Activated naive CD4-positive, alpha-beta T cell treated with anti-CD3 and anti-CD28 coated beads for 36 hours (primary cell): Measurements from ENCODE around the gene C4orf50. TPM values are rescaled to one million over a fixed set of nuclear protein-coding genes. Genes with fewer than 3 reads are reported as not detected.
"Not testable (repeated sequence)": the region's sequence is repeated elsewhere in the genome, so short reads cannot be mapped to it uniquely, and the experiment has no call there.

Experiments
- CTCF ChIA-PET: fragments of 350-600 bp; sonication (Branson Sonifier 250); formaldehyde crosslinking; loops from one replicate; lab custom pipeline; 2021; ENCODE audit warnings: antibody characterized with exemption; lab: Charles Lee
- DNase-seq: peaks from one replicate; pipeline ENCODE4 v3.0.0-alpha.2; 2020
- H3K27ac Mint-ChIP-seq: one replicate; pipeline ENCODE4 v1.8.0; 2021; ENCODE audit warnings: mild to moderate bottlenecking, mixed read lengths
- H3K27me3 Mint-ChIP-seq: one replicate; pipeline ENCODE4 v1.8.0; 2021; ENCODE audit warnings: low read depth, mixed read lengths
- H3K36me3 Mint-ChIP-seq: one replicate; pipeline ENCODE4 v1.8.0; 2021; ENCODE audit warnings: low read depth, mixed read lengths
- H3K4me1 Mint-ChIP-seq: one replicate; pipeline ENCODE4 v1.8.0; 2021; ENCODE audit warnings: low read depth, mixed read lengths
- H3K4me3 Mint-ChIP-seq: one replicate; pipeline ENCODE4 v1.8.0; 2021; ENCODE audit warnings: mild to moderate bottlenecking, moderate library complexity, mixed read lengths
- H3K9me3 Mint-ChIP-seq: one replicate; pipeline ENCODE4 v1.8.0; 2021; ENCODE audit warnings: mixed read lengths
- intact Hi-C: fragments of 100-400 bp; cut with micrococcal nuclease; formaldehyde crosslinking; loops from one replicate; pipeline ENCODE4 v1.15.1; 2023
- total RNA-seq, 2 experiments: library from RNA; stranded (reverse); gene quantifications; one replicate each; pipeline ENCODE4 v1.2.3, GENCODE V29; 2021

The C4orf50 gene
- total RNA-seq, 2 experiments from 2014 or later = not detected

GRCh38 chr4:6008766-6009385 lies 9.4 kb downstream of the C4orf50 start:
- CTCF ChIA-PET = interaction anchor here (0.6 to 1.3 kb wide), 2 partner anchors 12 to 93 kb away, joined by 3 to 7 read pairs; no protein-coding TSS in a partner anchor
- no peak overlapping the region for H3K4me3 Mint-ChIP-seq

GRCh38 chr4:6008092-6008551 lies 10.1 kb downstream of the C4orf50 start:
- CTCF ChIA-PET = no interaction called here
- no peaks in the 10 kb centered on the region for H3K9me3 Mint-ChIP-seq
- no peak for DNase-seq
- no peak overlapping the region for H3K27ac Mint-ChIP-seq
- intact Hi-C loops = no loop called here
- no peaks in the 10 kb centered on the region for H3K36me3 Mint-ChIP-seq
- no peaks in the 10 kb centered on the region for H3K4me1 Mint-ChIP-seq
- H3K4me3 Mint-ChIP-seq = no peak overlapping the region
- H3K27me3 Mint-ChIP-seq = peaks cover 24% of the 10 kb centered on the region

More at GRCh38 chr4:6008766-6009385, 9.4 kb downstream of the C4orf50 start:
- intact Hi-C loops = no loop called here
- Mint-ChIP-seq H3K4me1 (no peaks in the 10 kb centered on the region), H3K9me3 (no peaks in the 10 kb centered on the region), H3K27me3 (peaks cover 24% of the 10 kb centered on the region), H3K27ac (no peak overlapping the region), H3K36me3 (no peaks in the 10 kb centered on the region)
- no peak for DNase-seq

GRCh38 chr4:6005175-6005574 lies 13.1 kb downstream of the C4orf50 start:
- CTCF ChIA-PET = no interaction called here
- H3K4me3 Mint-ChIP-seq = no peak overlapping the region
- intact Hi-C loops = no loop called here
- no peaks in the 10 kb centered on the region for H3K4me1 Mint-ChIP-seq
- H3K27me3 Mint-ChIP-seq = peaks cover 18% of the 10 kb centered on the region
- no peaks in the 10 kb centered on the region for H3K9me3 Mint-ChIP-seq
- no peaks in the 10 kb centered on the region for H3K36me3 Mint-ChIP-seq
- DNase-seq = no peak
- no peak overlapping the region for H3K27ac Mint-ChIP-seq

- H3K9me3 Mint-ChIP-seq, H3K27me3 Mint-ChIP-seq, H3K4me1 Mint-ChIP-seq, intact Hi-C loops, DNase-seq, H3K4me3 Mint-ChIP-seq, CTCF ChIA-PET, H3K36me3 Mint-ChIP-seq, H3K27ac Mint-ChIP-seq: not testable (repeated sequence)
These were observed 14.7 kb downstream of the C4orf50 start for GRCh38 chr4:6003485-6003884.

- intact Hi-C loops = no loop called here
- CTCF ChIA-PET = no interaction called here
- Mint-ChIP-seq H3K9me3 (no peaks in the 10 kb centered on the region), H3K4me3 (no peak overlapping the region), H3K36me3 (no peaks in the 10 kb centered on the region), H3K27ac (no peak overlapping the region), H3K4me1 (no peaks in the 10 kb centered on the region), H3K27me3 (peaks cover 8% of the 10 kb centered on the region)
- no peak for DNase-seq
These were observed 15.3 kb downstream of the C4orf50 start for GRCh38 chr4:6002926-6003325.

GRCh38 chr4:6002492-6002833 lies 15.8 kb downstream of the C4orf50 start:
- Mint-ChIP-seq H3K27me3 (peaks cover 6% of the 10 kb centered on the region), H3K36me3 (no peaks in the 10 kb centered on the region), H3K27ac (no peak overlapping the region), H3K9me3 (no peaks in the 10 kb centered on the region), H3K4me3 (no peak overlapping the region), H3K4me1 (no peaks in the 10 kb centered on the region)
- DNase-seq = no peak
- intact Hi-C loops = no loop called here
- CTCF ChIA-PET = no interaction called here

- no peak for DNase-seq
- Mint-ChIP-seq H3K9me3 (no peaks in the 10 kb centered on the region), H3K4me1 (no peaks in the 10 kb centered on the region), H3K27me3 (peaks cover 3% of the 10 kb centered on the region), H3K27ac (no peak overlapping the region), H3K4me3 (no peak overlapping the region), H3K36me3 (no peaks in the 10 kb centered on the region)
- CTCF ChIA-PET = no interaction called here
- intact Hi-C loops = no loop called here
These were observed 16.3 kb downstream of the C4orf50 start for GRCh38 chr4:6001680-6002491.

GRCh38 chr4:5999830-6000365 lies 18.3 kb downstream of the C4orf50 start:
- intact Hi-C loops = no loop called here
- Mint-ChIP-seq H3K4me1 (no peaks in the 10 kb centered on the region), H3K9me3 (no peaks in the 10 kb centered on the region), H3K27ac (no peak overlapping the region), H3K27me3 (peaks cover 7% of the 10 kb centered on the region), H3K36me3 (no peaks in the 10 kb centered on the region), H3K4me3 (no peak overlapping the region)
- DNase-seq = no peak
- CTCF ChIA-PET = interaction anchor here (1.0 to 1.2 kb wide), 2 partner anchors 14 to 332 kb away, joined by 3 read pairs; no protein-coding TSS in a partner anchor

GRCh38 chr4:5999356-5999755 lies 18.9 kb downstream of the C4orf50 start:
- no peak for DNase-seq
- Mint-ChIP-seq H3K4me1 (no peaks in the 10 kb centered on the region), H3K27ac (no peak overlapping the region), H3K9me3 (no peaks in the 10 kb centered on the region), H3K36me3 (no peaks in the 10 kb centered on the region), H3K27me3 (peaks cover 7% of the 10 kb centered on the region), H3K4me3 (no peak overlapping the region)
- CTCF ChIA-PET = interaction anchor here (1.0 to 2.5 kb wide), 4 partner anchors 15 to 333 kb away, joined by 3 to 9 read pairs (median 3); no protein-coding TSS in a partner anchor
- intact Hi-C loops = no loop called here

GRCh38 chr4:5998333-5998936 lies 19.8 kb downstream of the C4orf50 start:
- peaks cover 7% of the 10 kb centered on the region for H3K27me3 Mint-ChIP-seq
- DNase-seq = peak; percentile 55
- no peaks in the 10 kb centered on the region for H3K9me3 Mint-ChIP-seq
- H3K27ac Mint-ChIP-seq = no peak overlapping the region
- no peaks in the 10 kb centered on the region for H3K4me1 Mint-ChIP-seq
- no peak overlapping the region for H3K4me3 Mint-ChIP-seq
- H3K36me3 Mint-ChIP-seq = no peaks in the 10 kb centered on the region
- CTCF ChIA-PET = interaction anchor here (0.6 to 2.5 kb wide), 15 partner anchors 9 to 391 kb away, joined by 3 to 9 read pairs (median 4); no protein-coding TSS in a partner anchor
- intact Hi-C loops = loop anchor here (1.0 kb wide), 2 partner anchors 252 to 329 kb away; no protein-coding TSS in a partner anchor

GRCh38 chr4:5996641-5997040 lies 21.6 kb downstream of the C4orf50 start:
- CTCF ChIA-PET = interaction anchor here (1.2 to 2.2 kb wide), 2 partner anchors 13 to 350 kb away, joined by 4 to 7 read pairs; no protein-coding TSS in a partner anchor
- no peak for DNase-seq
- Mint-ChIP-seq H3K36me3 (no peaks in the 10 kb centered on the region), H3K9me3 (no peaks in the 10 kb centered on the region), H3K4me3 (no peak overlapping the region), H3K27ac (no peak overlapping the region), H3K27me3 (peaks cover 7% of the 10 kb centered on the region), H3K4me1 (no peaks in the 10 kb centered on the region)
- intact Hi-C loops = no loop called here
